NK-92 (cell line): Measurements from ENCODE around the gene FGGY.

ENCODE experiments used
- DNase-seq: peaks from one replicate; lab custom pipeline; 2025; ENCODE audit not compliant: unreplicated experiment; lab: John Stamatoyannopoulos, UW

Gene FGGY

GRCh38 chr1:59804301-59804700 is 507.4 kb downstream of the FGGY start:
- no peak for DNase-seq

- no peak for DNase-seq
These were observed 508.7 kb downstream of the FGGY start for GRCh38 chr1:59805554-59805953.
